DOHH2 (cell line): Measurements from ENCODE around the gene POU2F2.

Experiments used
- EZH2phosphoT487 ChIP-seq: fragments of 200-600 bp; sonication (generic); IDR thresholded peaks from 2 replicates; pipeline ENCODE4 v1.6.1; 2017; ENCODE audit warnings: borderline replicate concordance, mild to moderate bottlenecking, antibody characterized with exemption, low read length, moderate library complexity, mixed read lengths
- TF ChIP-seq, protein P1 (sequence below): fragments of 200-600 bp; sonication (generic); IDR thresholded peaks from one replicate; pipeline ENCODE4 v1.5.1; 2014; ENCODE audit warnings: antibody characterized with exemption, mild to moderate bottlenecking, low read depth, low read length; ENCODE audit not compliant: poor library complexity, severe bottlenecking

DNA sequence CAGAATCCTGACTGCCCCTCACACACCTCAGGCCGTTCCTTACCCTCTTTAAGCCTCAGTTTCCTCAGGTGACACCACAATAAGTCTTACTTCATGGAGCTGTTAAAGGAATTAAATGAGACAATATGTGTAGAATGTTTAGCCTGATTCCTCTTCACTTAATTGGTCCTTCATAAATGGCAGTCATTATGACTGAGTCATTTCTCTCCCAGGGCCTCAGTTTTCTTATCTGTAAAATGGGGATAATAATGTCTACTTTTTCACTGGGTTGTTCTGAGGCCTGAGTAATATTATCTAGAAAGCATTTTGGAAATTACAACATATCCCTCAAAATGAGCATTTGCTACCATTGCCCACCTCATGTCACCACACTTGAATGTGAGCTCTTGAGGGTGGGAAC is 21.6 kb downstream of the POU2F2 start:
- TF ChIP-seq, protein P1, sequence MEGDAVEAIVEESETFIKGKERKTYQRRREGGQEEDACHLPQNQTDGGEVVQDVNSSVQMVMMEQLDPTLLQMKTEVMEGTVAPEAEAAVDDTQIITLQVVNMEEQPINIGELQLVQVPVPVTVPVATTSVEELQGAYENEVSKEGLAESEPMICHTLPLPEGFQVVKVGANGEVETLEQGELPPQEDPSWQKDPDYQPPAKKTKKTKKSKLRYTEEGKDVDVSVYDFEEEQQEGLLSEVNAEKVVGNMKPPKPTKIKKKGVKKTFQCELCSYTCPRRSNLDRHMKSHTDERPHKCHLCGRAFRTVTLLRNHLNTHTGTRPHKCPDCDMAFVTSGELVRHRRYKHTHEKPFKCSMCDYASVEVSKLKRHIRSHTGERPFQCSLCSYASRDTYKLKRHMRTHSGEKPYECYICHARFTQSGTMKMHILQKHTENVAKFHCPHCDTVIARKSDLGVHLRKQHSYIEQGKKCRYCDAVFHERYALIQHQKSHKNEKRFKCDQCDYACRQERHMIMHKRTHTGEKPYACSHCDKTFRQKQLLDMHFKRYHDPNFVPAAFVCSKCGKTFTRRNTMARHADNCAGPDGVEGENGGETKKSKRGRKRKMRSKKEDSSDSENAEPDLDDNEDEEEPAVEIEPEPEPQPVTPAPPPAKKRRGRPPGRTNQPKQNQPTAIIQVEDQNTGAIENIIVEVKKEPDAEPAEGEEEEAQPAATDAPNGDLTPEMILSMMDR: no peak
- no peak for TF ChIP-seq EZH2phosphoT487
